HL-60 (cell line): ENCODE data around the gene ITPK1.

Source experiments
- GABPA ChIP-seq: IDR thresholded peaks from 2 replicates; pipeline ENCODE4 v1.6.1; 2012; ENCODE audit warnings: low read depth
- TF ChIP-seq, protein P1 (sequence below): IDR thresholded peaks from one replicate; pipeline ENCODE4 v1.5.1; 2011; ENCODE audit warnings: low read length, control low read depth, inconsistent platforms; ENCODE audit not compliant: insufficient read depth
- TF ChIP-seq, protein P2 (sequence below): IDR thresholded peaks from 2 replicates; pipeline ENCODE4 v1.6.1; 2012; ENCODE audit warnings: low read depth; ENCODE audit not compliant: insufficient replicate concordance

DNA sequence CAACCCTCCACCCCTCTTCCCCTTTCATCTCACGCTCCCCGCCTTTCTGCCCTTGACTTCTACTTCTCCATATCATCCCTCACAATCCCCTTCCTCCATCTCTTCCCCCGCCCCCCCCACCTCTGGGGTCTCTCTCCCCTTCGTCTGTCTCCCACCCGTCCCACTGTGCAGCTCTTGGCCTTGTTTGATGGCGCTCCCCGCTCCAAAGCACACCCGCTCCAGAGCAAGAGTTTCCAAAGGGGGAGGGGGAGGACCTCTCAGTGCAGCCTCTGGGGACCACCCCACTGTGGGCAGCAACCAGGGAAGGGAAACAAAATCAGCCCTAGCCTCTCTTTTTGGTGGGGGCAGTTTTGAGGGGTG, 192.0 kb downstream of the ITPK1 start:
- TF ChIP-seq, protein P1, sequence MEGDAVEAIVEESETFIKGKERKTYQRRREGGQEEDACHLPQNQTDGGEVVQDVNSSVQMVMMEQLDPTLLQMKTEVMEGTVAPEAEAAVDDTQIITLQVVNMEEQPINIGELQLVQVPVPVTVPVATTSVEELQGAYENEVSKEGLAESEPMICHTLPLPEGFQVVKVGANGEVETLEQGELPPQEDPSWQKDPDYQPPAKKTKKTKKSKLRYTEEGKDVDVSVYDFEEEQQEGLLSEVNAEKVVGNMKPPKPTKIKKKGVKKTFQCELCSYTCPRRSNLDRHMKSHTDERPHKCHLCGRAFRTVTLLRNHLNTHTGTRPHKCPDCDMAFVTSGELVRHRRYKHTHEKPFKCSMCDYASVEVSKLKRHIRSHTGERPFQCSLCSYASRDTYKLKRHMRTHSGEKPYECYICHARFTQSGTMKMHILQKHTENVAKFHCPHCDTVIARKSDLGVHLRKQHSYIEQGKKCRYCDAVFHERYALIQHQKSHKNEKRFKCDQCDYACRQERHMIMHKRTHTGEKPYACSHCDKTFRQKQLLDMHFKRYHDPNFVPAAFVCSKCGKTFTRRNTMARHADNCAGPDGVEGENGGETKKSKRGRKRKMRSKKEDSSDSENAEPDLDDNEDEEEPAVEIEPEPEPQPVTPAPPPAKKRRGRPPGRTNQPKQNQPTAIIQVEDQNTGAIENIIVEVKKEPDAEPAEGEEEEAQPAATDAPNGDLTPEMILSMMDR = no peak
- no peak for TF ChIP-seq GABPA
- TF ChIP-seq, protein P2, sequence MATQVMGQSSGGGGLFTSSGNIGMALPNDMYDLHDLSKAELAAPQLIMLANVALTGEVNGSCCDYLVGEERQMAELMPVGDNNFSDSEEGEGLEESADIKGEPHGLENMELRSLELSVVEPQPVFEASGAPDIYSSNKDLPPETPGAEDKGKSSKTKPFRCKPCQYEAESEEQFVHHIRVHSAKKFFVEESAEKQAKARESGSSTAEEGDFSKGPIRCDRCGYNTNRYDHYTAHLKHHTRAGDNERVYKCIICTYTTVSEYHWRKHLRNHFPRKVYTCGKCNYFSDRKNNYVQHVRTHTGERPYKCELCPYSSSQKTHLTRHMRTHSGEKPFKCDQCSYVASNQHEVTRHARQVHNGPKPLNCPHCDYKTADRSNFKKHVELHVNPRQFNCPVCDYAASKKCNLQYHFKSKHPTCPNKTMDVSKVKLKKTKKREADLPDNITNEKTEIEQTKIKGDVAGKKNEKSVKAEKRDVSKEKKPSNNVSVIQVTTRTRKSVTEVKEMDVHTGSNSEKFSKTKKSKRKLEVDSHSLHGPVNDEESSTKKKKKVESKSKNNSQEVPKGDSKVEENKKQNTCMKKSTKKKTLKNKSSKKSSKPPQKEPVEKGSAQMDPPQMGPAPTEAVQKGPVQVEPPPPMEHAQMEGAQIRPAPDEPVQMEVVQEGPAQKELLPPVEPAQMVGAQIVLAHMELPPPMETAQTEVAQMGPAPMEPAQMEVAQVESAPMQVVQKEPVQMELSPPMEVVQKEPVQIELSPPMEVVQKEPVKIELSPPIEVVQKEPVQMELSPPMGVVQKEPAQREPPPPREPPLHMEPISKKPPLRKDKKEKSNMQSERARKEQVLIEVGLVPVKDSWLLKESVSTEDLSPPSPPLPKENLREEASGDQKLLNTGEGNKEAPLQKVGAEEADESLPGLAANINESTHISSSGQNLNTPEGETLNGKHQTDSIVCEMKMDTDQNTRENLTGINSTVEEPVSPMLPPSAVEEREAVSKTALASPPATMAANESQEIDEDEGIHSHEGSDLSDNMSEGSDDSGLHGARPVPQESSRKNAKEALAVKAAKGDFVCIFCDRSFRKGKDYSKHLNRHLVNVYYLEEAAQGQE = no peak
